PC-9 (cell line): ENCODE results near the gene YES1. TPM values are rescaled to one million over a fixed set of nuclear protein-coding genes. Genes with fewer than 3 reads are reported as not detected.

Source experiments
- BruUV-seq: library from RNA; stranded (reverse); fragments of 400-500 nt; replicated peaks from 2 replicates; lab custom pipeline; 2021; lab: Mats Ljungman, UMichigan
- CTCF ChIA-PET: fragments of 300-600 bp; sonication (Branson Sonifier 250); formaldehyde crosslinking; loops from one replicate; lab custom pipeline; 2022; ENCODE audit warnings: antibody characterized with exemption; lab: Charles Lee
- POLR2A ChIA-PET: fragments of 300-600 bp; sonication (Branson Sonifier 250); formaldehyde crosslinking; loops from one replicate; lab custom pipeline; 2022; ENCODE audit warnings: antibody characterized with exemption; ENCODE audit not compliant: unreplicated experiment; lab: Charles Lee
- DNase-seq, 2 experiments: peaks; one replicate each; pipeline versions ENCODE4 v3.0.0 to v3.0.0-alpha.2; 2015 to 2022; ENCODE audit warnings: mixed read lengths in 1 of 2
- H2AFZ ChIP-seq: fragments of 200-600 bp; sonication (generic); 2 replicates; pipeline ENCODE4 v1.8.1; 2017; ENCODE audit warnings: antibody characterized with exemption
- H3F3A ChIP-seq: fragments of 200-600 bp; sonication (generic); 2 replicates; pipeline ENCODE4 v1.8.1; 2017; ENCODE audit warnings: antibody characterized with exemption, mild to moderate bottlenecking, low read depth; ENCODE audit not compliant: insufficient read depth
- H3K27ac ChIP-seq: fragments of 200-600 bp; sonication (generic); 2 replicates; pipeline ENCODE4 v1.6.1; 2016; ENCODE audit warnings: mixed run types
- H3K27me3 ChIP-seq: fragments of 200-600 bp; sonication (generic); 2 replicates; pipeline ENCODE4 v1.6.1; 2016; ENCODE audit warnings: low read depth, mixed run types; ENCODE audit not compliant: insufficient read depth
- H3K36me3 ChIP-seq: fragments of 200-600 bp; sonication (generic); 2 replicates; pipeline ENCODE4 v1.6.1; 2016; ENCODE audit warnings: low read depth, mixed run types
- H3K4me1 ChIP-seq: fragments of 200-600 bp; sonication (generic); replicated peaks from 2 replicates; pipeline ENCODE4 v1.6.1; 2016; ENCODE audit warnings: mixed run types; ENCODE audit not compliant: insufficient read depth
- H3K4me2 ChIP-seq: fragments of 200-600 bp; sonication (generic); 2 replicates; pipeline ENCODE4 v1.6.1; 2017; ENCODE audit warnings: mixed run types
- H3K4me3 ChIP-seq: fragments of 200-600 bp; sonication (generic); 2 replicates; pipeline ENCODE4 v1.6.1; 2016; ENCODE audit warnings: mixed run types
- H3K79me2 ChIP-seq: fragments of 200-600 bp; sonication (generic); 2 replicates; pipeline ENCODE4 v1.6.1; 2017; ENCODE audit warnings: low read depth, mixed run types
- H3K9me2 ChIP-seq: fragments of 200-600 bp; sonication (generic); 2 replicates; pipeline ENCODE4 v1.8.1; 2017; ENCODE audit warnings: mild to moderate bottlenecking; ENCODE audit not compliant: insufficient read depth
- H3K9me3 ChIP-seq: fragments of 200-600 bp; sonication (generic); 2 replicates; pipeline ENCODE4 v1.8.1; 2016; ENCODE audit warnings: low read depth; ENCODE audit not compliant: insufficient read depth
- H4K20me1 ChIP-seq: fragments of 200-600 bp; sonication (generic); 2 replicates; pipeline ENCODE4 v1.8.1; 2017; ENCODE audit not compliant: insufficient read depth
- EZH2 ChIP-seq: fragments of 200-600 bp; sonication (generic); IDR thresholded peaks from 2 replicates; pipeline ENCODE4 v1.8.0; 2017; ENCODE audit warnings: antibody characterized with exemption, low read depth
- intact Hi-C: fragments of 100-400 bp; cut with micrococcal nuclease; formaldehyde crosslinking; loops from one replicate; pipeline ENCODE4 v1.10.0; 2022; ENCODE audit not compliant: unreplicated experiment
- total RNA-seq: library from RNA; stranded (reverse); gene quantifications from 2 replicates; pipeline ENCODE4 v1.2.3, GENCODE V29; 2021
- TF ChIP-seq, protein P1 (sequence below): fragments of 200-600 bp; sonication (generic); conservative IDR thresholded peaks from 2 replicates; pipeline ENCODE4 v1.6.1; 2017; ENCODE audit warnings: mixed run types, antibody characterized with exemption, mild to moderate bottlenecking, moderate library complexity

The YES1 gene
- total RNA-seq, 1 experiment from 2014 or later, result 111 TPM

DNA sequence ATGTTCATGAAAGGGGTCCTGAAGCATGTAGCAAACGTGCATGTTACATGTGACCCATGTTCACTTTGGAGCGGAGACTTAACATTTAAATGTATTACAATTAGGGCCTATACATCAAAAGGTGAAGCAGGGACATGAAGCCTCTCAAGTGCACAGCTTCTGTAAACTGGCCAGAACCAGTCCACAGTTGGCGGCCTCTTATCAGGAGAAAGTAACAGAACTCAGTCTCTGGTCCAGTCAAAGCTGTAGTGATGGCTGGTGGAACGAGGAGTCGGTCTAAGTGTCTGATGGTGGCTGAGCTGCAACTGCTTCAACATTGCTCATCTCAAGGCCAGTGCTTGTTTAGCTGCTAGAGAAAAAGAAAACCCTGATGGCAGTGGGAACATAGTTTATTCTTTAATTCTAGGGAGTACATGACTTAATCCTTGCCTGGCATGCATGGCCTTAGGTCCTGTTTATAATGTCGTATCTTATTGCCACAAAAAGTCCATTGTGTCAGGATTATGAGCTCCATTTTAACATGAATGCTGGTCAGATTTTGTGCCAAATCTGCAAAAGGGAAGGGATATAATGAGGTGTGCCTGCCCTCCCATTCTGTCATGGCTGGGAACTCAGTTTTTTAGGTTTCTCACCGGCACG, 22.2 kb upstream of the YES1 start:
- no peaks in the 10 kb centered on the region for H3K9me2 ChIP-seq
- no peaks in the 10 kb centered on the region for H4K20me1 ChIP-seq
- no peak overlapping the region for H2AFZ ChIP-seq
- no peak overlapping the region for H3K4me3 ChIP-seq
- DNase-seq, result no peak
- H3K36me3 ChIP-seq, result no peaks in the 10 kb centered on the region
- TF ChIP-seq EZH2, result no peak
- TF ChIP-seq, protein P1, sequence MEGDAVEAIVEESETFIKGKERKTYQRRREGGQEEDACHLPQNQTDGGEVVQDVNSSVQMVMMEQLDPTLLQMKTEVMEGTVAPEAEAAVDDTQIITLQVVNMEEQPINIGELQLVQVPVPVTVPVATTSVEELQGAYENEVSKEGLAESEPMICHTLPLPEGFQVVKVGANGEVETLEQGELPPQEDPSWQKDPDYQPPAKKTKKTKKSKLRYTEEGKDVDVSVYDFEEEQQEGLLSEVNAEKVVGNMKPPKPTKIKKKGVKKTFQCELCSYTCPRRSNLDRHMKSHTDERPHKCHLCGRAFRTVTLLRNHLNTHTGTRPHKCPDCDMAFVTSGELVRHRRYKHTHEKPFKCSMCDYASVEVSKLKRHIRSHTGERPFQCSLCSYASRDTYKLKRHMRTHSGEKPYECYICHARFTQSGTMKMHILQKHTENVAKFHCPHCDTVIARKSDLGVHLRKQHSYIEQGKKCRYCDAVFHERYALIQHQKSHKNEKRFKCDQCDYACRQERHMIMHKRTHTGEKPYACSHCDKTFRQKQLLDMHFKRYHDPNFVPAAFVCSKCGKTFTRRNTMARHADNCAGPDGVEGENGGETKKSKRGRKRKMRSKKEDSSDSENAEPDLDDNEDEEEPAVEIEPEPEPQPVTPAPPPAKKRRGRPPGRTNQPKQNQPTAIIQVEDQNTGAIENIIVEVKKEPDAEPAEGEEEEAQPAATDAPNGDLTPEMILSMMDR, result no peak
- H3K79me2 ChIP-seq, result no peaks in the 10 kb centered on the region
- intact Hi-C loops, result loop anchor here (10.0 kb wide), 2 partner anchors 119 to 569 kb away; partner anchors contain the start of genes ENOSF1 and THOC1
- H3K27ac ChIP-seq, result no peak overlapping the region
- H3K4me2 ChIP-seq, result no peak overlapping the region
- H3K4me1 ChIP-seq, result no peaks in the 10 kb centered on the region
- CTCF ChIA-PET, result interaction anchor here (0.7 to 1.1 kb wide), 2 partner anchors 20 to 210 kb away, joined by 3 to 10 read pairs; no protein-coding TSS in a partner anchor
- POLR2A ChIA-PET, result no interaction called here
- BruUV-seq, result no TSS peak
- no peaks in the 10 kb centered on the region for H3F3A ChIP-seq
- H3K27me3 ChIP-seq, result no peaks in the 10 kb centered on the region
- no peaks in the 10 kb centered on the region for H3K9me3 ChIP-seq

DNA sequence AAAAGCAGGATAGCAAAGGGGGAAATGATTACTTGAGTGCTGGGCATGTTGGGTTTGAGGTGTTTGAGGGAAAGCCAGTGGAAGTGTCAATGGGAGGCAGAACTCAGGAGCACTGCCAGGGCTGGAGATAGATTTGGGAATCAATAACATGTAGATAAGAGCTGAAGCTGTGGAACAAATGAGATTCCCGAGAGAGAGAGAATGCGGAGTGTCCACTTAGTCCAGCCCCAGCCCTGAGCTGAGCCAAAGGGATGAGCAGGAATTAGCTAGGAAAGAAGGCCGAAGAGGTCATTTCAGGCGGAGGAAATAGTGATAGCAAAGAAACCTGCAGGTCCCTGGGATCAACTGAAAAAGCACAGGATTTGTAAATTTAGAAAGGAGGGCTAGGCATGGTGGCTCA, 21.2 kb upstream of the YES1 start:
- TF ChIP-seq, protein P1, result no peak
- TF ChIP-seq EZH2, result no peak
- Histone ChIP-seq H3K9me3 (no peaks in the 10 kb centered on the region), H3K4me2 (no peak overlapping the region), H3K36me3 (no peaks in the 10 kb centered on the region), H3K9me2 (no peaks in the 10 kb centered on the region), H3K27ac (no peak overlapping the region), H3K4me1 (no peaks in the 10 kb centered on the region), H2AFZ (no peak overlapping the region), H3F3A (no peaks in the 10 kb centered on the region), H3K27me3 (no peaks in the 10 kb centered on the region), H4K20me1 (no peaks in the 10 kb centered on the region), H3K79me2 (no peaks in the 10 kb centered on the region), H3K4me3 (no peak overlapping the region)
- DNase-seq, result no peak
- intact Hi-C loops, result loop anchor here (10.0 kb wide), 2 partner anchors 118 to 568 kb away; partner anchors contain the start of genes ENOSF1 and THOC1
- ChIA-PET POLR2A (interaction anchor here (0.6 kb wide), 1 partner anchor 179 kb away, joined by 5 read pairs; no protein-coding TSS in a partner anchor), CTCF (no interaction called here)
- no TSS peak for BruUV-seq

DNA sequence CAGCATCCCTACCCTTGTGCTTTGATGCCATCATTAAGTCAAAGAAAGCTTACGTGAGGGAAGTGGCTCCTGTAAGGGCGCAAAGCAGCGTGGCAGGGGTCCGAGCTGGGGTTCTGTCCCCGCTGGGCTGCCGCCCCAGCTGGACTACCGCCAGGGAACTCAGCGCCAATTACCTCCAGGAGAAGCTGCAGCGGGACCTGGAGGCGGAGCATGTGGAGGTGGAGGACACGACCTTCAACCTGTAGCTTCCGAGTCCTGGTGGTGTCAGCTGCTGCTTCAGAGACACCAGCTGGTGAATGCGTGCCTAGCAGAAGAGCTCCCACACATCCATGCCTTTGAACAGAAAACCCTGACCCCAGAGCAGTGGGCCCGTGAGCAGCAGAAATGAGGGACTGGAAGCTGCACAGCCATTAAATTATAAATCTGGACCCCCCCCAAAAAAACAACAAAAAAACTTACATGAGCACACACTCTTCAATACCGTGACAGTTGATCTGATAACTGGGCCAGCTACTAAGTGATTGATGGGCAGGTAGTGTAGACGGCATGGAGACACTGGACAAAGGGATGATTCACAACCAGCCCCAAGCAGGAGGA, 20.1 kb upstream of the YES1 start:
- Histone ChIP-seq H3K27me3 (no peaks in the 10 kb centered on the region), H3K79me2 (no peaks in the 10 kb centered on the region), H3K4me1 (no peaks in the 10 kb centered on the region), H3K9me3 (no peaks in the 10 kb centered on the region), H3K27ac (no peak overlapping the region), H3K4me3 (no peak overlapping the region), H4K20me1 (no peaks in the 10 kb centered on the region), H3K36me3 (no peaks in the 10 kb centered on the region), H3K9me2 (no peaks in the 10 kb centered on the region), H3K4me2 (no peak overlapping the region), H3F3A (no peaks in the 10 kb centered on the region), H2AFZ (no peak overlapping the region)
- POLR2A ChIA-PET, result no interaction called here
- intact Hi-C loops, result loop anchor here (10.0 kb wide), 2 partner anchors 117 to 567 kb away; partner anchors contain the start of genes ENOSF1 and THOC1
- BruUV-seq, result no TSS peak
- CTCF ChIA-PET, result interaction anchor here (0.5 to 3.7 kb wide), 3 partner anchors 8 to 208 kb away, joined by 3 to 28 read pairs (median 3); no protein-coding TSS in a partner anchor
- TF ChIP-seq, protein P1, result no peak
- no peak for DNase-seq
